Activated naive CD4-positive, alpha-beta T cell treated with anti-CD3 and anti-CD28 coated beads, Interleukin-2, amount 50 U/mL, for 16 hours (primary cell): ENCODE measurements around the gene USP48.
"Not testable (repeated sequence)": the region's sequence is repeated elsewhere in the genome, so short reads cannot be mapped to it uniquely, and the experiment has no call there.

ENCODE experiments used
- DNase-seq: peaks from one replicate; pipeline ENCODE4 v3.0.0-alpha.2; 2020

Gene USP48

DNA sequence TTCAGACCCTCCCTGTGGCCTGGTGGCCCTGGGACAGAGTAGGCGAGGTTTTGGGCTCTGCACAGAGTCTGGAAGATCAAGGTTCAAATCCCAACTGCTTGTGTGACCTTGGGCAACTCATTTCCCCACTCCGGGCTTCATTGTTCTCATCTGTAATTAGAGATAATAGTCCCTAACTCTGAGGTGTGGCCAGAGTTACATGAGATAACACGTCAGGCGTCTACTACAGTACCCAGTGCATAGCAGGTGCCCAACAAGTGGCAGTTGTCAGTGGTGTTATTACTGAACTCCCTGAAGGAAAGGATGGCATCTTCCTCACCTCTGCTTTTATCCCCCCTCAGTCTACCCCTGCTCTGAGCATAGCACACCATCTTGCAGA lies 134.6 kb downstream of the USP48 start:
- no peak for DNase-seq

DNA sequence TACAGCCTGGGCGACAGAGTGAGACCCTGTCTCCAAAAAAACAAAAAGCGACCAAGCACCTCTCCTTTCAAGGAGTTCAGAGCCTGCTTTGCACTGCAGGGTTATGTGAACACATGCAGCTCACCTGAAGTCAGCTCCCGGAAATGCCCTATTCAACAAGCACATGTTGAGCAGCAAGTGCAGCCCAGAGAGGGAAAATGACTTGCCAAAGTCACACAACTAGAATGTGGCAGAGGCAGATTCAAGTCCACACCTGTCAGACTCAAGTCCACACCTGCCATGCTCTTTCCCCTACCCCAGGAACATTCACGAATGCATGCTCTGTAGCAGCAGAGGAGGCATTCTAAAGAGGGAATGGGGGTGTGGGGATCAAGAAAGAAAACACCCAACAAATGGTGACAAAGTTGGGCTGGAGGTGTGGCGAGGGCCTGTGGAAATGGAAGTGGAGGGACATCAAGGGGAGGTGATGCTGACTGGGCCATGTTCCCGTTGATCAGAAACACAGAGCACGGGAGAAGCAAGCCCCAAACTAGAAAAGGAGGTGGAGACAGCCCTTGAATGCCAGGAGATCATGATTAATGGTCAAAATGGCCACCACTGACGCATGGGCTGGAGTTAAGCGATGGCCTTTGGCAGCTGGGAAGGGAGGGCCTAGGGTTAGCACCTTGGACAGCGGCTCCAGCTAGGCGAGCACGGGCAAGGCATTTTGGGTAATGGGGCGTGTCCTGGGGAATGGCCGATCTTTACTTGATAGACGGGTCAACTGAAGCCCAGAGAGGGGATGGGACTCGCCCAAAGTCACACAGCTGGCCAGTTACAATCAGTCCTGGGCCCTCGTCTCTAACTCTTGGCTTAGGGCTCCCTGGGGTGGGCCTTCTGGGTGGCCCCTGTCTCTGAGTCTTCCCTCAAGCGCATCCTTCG lies 135.3 kb downstream of the USP48 start:
- peak; percentile 26 for DNase-seq

DNA sequence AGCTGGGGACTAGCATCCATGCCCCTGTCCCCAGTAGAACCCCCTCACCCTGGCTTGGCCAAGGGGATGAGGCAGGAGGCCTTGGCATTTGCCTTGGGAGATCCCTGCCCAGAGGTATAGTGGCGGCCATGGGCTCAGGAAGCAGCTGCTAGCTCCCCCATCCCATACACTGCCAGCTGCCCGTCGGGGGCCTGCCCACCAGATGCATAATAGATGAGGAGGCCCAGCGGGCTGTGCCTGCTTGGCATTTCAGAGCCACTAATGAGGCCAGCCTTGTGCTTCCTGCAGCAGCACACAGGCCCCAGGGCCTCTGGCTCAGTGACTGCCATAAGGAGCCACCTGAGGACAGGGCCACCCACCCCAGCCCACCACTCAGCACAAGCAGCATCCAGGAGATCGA lies 137.4 kb downstream of the USP48 start:
- no peak for DNase-seq

GRCh38 chr1:21644906-21645305 lies 138.0 kb downstream of the USP48 start:
- DNase-seq: no peak

DNA sequence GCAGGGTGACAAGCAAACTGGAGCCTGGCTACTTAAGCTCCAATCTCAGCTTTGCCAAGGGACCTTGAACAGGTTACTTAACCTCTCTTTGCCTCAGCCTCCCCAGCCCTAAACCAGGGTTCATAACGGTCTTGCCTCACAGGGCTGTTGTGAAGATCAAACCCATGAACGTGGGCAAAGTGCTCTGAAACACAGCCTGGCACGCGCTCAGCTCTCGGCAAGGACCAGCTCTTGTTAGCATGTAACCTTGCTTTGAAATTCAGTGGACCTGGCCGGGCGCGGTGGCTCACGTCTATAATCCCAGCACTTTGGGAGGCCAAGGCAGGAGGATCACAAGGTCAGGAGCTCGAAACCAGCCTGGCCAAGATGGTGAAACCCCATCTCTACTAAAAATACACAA lies 138.6 kb downstream of the USP48 start:
- no peak for DNase-seq

DNA sequence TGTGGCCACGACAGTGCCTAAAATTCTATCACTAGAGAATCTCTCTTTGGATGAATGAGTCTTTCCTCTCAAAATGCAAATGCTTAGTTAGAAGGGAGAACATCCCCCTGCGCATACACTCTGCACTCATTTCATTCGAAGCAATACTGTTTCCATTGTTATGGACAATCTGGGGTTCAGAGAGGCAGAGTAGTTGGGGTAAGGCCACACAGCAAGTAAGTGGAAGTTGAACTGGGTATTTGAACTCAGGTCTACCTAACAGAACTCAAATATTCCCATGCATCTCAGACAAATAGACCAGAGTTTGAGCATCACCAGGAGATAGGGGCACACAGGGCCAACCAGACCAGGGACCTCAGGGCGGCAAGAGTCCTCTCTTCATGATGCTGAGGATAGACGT lies 139.3 kb downstream of the USP48 start:
- no peak for DNase-seq

GRCh38 chr1:21641967-21642739 lies 140.8 kb downstream of the USP48 start:
- DNase-seq: no peak

GRCh38 chr1:21641537-21641936 lies 141.4 kb downstream of the USP48 start:
- no peak for DNase-seq

- no peak for DNase-seq
Measured at GRCh38 chr1:21641076-21641475, 141.9 kb downstream of the USP48 start.

- no peak for DNase-seq
Measured at GRCh38 chr1:21640653-21641052, 142.3 kb downstream of the USP48 start.

DNA sequence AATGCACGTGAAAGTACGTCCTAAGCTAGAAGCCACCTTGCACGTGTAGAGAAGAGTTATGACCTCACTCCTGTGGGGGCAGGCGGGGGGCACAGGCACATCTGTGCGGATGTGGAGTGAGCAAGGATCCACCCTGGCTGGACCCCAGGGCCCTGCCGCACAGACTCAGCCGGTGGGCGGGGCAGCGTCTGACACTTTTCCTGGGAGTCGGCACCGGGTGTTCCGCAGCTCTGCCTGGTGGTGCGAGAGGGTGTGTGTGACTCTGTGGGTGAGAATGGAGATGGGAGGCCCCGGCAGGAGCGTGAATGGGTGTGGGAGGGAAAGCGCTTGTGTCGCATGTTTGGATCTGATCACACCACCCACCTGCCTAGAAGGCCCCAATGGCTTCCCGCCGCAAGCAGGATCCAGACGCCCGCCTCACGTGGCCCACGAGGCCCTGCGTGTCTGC lies 143.3 kb downstream of the USP48 start:
- DNase-seq: no peak

DNA sequence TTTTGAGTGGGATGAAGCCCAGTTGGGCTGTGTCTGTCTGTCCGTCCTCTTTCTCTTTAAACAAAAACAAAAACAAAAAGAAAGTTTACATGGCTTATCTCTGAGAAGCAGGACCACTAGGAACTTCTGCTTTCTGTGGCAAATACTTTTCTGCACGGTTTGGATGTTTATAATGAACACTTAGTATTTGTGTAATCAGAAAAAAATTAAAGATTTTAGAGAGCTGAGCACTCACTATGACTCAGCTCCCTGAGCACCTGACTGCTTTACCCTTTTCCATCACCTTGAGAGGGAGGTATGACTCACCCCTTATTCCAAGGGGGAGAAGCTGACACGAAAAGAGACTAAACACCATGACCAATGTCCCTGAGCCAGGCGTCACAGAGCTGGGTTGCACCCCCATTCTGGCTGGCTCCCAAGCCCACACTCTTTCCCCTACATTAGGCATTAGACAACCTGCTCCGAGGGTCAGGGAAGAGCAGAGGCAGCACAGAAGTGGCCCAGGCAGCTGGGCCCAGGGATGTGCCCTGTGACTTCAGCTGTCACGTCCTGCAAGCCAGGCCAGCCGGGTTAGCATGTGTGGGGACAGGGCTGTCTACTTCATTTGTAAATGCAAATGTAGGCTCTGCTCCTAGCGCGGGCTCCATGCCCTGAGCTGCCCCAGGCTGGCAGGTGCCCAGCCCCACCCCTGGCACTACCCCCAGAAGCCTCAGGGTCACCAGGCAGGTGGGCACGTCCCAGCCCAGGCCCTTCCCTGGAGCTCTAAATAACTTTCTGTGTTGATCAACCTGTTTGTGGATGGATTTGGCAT lies 144.2 kb downstream of the USP48 start:
- no peak for DNase-seq

- no peak for DNase-seq
Measured at GRCh38 chr1:21637514-21637913, 145.4 kb downstream of the USP48 start.

GRCh38 chr1:21636029-21636428 lies 146.9 kb downstream of the USP48 start:
- DNase-seq: no peak

DNA sequence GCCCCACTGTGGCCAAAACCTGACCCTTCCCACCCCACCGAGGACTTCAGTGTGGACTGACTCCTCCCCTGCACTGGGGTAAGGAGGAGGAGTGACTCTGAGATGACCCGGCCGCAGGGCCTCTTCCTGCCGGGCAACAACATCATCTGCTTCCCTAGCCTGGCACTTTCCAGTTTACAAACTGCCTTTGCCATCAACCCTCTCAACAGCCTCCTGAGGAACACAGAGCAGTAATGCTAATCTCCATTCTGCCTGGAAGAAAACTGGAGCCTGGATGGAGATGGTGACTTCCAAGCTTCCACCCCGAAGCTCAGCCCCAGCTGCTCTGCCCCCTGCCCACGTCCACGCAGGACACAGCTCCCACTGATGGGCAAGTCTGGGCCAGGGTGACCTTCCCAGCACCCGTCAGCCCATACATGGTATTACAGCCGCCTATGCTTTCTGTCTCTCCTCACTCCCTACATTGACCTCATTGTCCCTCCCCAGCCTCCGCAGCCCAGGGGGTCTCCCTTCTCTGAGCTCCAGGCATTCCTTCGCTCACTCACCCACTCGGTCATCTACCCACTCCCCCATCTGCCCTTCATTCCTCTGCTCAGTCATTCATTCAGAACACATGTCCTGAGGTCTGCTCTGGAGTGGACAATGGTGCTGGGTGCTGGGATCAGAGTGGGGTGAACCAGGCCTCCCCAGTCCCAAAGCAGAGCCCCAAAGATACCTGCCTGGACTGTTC lies 148.0 kb downstream of the USP48 start:
- DNase-seq: no peak

GRCh38 chr1:21633992-21634805 lies 148.8 kb downstream of the USP48 start:
- DNase-seq: no peak

GRCh38 chr1:21633141-21633755 lies 149.7 kb downstream of the USP48 start:
- DNase-seq: no peak

DNA sequence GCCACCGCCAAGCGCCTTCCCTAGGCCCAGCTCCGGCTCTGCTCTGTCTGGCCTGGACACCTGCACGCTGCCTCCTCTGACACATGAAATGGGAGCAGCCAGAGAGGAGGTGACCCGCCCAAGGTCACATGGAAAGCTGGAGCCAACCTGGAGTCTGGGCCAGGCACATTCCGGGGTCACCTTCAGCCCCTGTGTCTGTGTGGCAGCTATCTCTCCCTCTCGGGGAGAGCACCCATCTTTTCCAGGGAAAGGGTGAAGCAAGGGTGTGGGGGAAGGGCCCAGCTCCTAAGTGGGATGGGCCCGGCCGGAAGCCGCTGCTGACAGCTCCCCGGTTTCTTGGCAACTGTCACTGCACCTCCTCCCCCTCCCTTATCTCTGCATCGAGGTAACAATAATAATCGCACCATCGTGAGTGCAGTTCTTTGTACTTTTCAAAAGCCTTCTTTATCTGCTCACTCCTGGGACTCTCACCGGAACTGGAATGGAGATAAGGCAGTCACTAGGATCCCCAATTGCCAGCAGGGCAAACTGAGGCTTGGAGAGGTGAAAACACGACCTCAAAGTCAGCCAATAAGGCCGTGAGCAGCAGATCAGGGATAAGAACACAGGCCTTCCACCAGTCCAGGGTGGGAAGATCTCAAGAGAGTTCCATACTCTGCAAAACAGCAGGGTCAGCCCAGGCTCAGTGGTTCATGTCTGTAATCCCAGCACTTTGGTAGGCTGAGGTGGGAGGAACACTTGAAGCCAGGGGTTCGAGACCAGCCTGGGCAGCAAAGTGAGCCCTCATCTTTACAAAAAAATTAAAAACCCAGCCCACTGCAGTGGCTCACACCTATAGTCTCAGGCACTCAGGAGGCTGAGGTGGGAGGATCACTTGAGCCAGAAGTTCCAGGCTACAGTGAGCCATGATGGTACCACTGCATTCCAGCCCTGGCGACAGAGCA lies 150.7 kb downstream of the USP48 start:
- DNase-seq: no peak

GRCh38 chr1:21631590-21631943 lies 151.4 kb downstream of the USP48 start:
- DNase-seq: not testable (repeated sequence)
